Ramos (cell line): ENCODE data around the gene PTEN.

Experiments
- in situ Hi-C: fragments of 300-500 bp; cut with MboI; formaldehyde crosslinking; loops from one replicate; pipeline ENCODE4 v1.14.3; 2022; ENCODE audit warnings: low sequenced_read_pairs; ENCODE audit not compliant: unreplicated experiment

The PTEN gene

GRCh38 chr10:87942884-87943527 is 79.6 kb downstream of the PTEN start:
- in situ Hi-C loops = no loop called here

GRCh38 chr10:87945984-87946383 is 82.6 kb downstream of the PTEN start:
- in situ Hi-C loops = no loop called here

- in situ Hi-C loops = no loop called here
Measured at GRCh38 chr10:87952612-87953011, 89.2 kb downstream of the PTEN start.

GRCh38 chr10:87956055-87956454 is 92.6 kb downstream of the PTEN start:
- in situ Hi-C loops = no loop called here

GRCh38 chr10:87957702-87958101 is 94.3 kb downstream of the PTEN start:
- in situ Hi-C loops = no loop called here

- in situ Hi-C loops = no loop called here
Measured at GRCh38 chr10:87960230-87960629, 96.8 kb downstream of the PTEN start.

- in situ Hi-C loops = no loop called here
Measured at GRCh38 chr10:87961314-87961713, 97.9 kb downstream of the PTEN start.

- in situ Hi-C loops = no loop called here
Measured at GRCh38 chr10:87966459-87966858, 103.0 kb downstream of the PTEN start.

GRCh38 chr10:87973635-87974034 is 110.2 kb downstream of the PTEN start:
- in situ Hi-C loops = no loop called here

GRCh38 chr10:87974130-87974529 is 110.7 kb downstream of the PTEN start:
- in situ Hi-C loops = no loop called here

- in situ Hi-C loops = no loop called here
Measured at GRCh38 chr10:87974769-87975168, 111.3 kb downstream of the PTEN start.

- in situ Hi-C loops = no loop called here
Measured at GRCh38 chr10:87976101-87976743, 112.8 kb downstream of the PTEN start.

GRCh38 chr10:87978166-87978565 is 114.7 kb downstream of the PTEN start:
- in situ Hi-C loops = no loop called here

- in situ Hi-C loops = no loop called here
Measured at GRCh38 chr10:87979847-87980246, 116.4 kb downstream of the PTEN start.

GRCh38 chr10:87983716-87984115 is 120.3 kb downstream of the PTEN start:
- in situ Hi-C loops = no loop called here

GRCh38 chr10:87987206-87987605 is 123.8 kb downstream of the PTEN start:
- in situ Hi-C loops = no loop called here

- in situ Hi-C loops = no loop called here
Measured at GRCh38 chr10:87991946-87992345, 128.5 kb downstream of the PTEN start.

GRCh38 chr10:88004451-88004850 is 141.0 kb downstream of the PTEN start:
- in situ Hi-C loops = no loop called here

- in situ Hi-C loops = no loop called here
Measured at GRCh38 chr10:88006261-88006660, 142.8 kb downstream of the PTEN start.

- in situ Hi-C loops = no loop called here
Measured at GRCh38 chr10:88008866-88009470, 145.5 kb downstream of the PTEN start.

GRCh38 chr10:88012641-88013040 is 149.2 kb downstream of the PTEN start:
- in situ Hi-C loops = no loop called here

GRCh38 chr10:88017781-88018180 is 154.4 kb downstream of the PTEN start:
- in situ Hi-C loops = no loop called here
